H7 (cell line): Measurements from ENCODE around the gene ADARB1. TPM values are rescaled to one million over a fixed set of nuclear protein-coding genes. Genes with fewer than 3 reads are reported as not detected.

Experiments
- DNase-seq: peaks from one replicate; pipeline ENCODE4 v3.0.0; 2012
- H3K27me3 ChIP-seq: 2 replicates; pipeline ENCODE4 v1.6.0; 2011; ENCODE audit warnings: mild to moderate bottlenecking, low read length; ENCODE audit not compliant: control insufficient read depth, insufficient read depth
- H3K36me3 ChIP-seq: replicated peaks from 2 replicates; pipeline ENCODE4 v1.5.1; 2011; ENCODE audit warnings: low read length; ENCODE audit not compliant: control insufficient read depth, insufficient read depth
- H3K4me3 ChIP-seq: 2 replicates; pipeline ENCODE4 v1.5.1; 2011; ENCODE audit warnings: low read depth, mild to moderate bottlenecking, control low read depth, low read length, moderate library complexity; ENCODE audit not compliant: insufficient read depth
- total RNA-seq: library from RNA; depleted of rRNA; stranded (reverse); fragments of >200 nt; shearing (Covaris generic); gene quantifications from 2 replicates; pipeline ENCODE4 v1.2.3, GENCODE V29; 2014

Gene ADARB1
- total RNA-seq, 1 experiment from 2014 or later = 5.5 TPM

- H3K4me3 ChIP-seq = no peak overlapping the region
- no peaks in the 10 kb centered on the region; the same call in 1 of the 2 replicates for H3K36me3 ChIP-seq
- DNase-seq = peak; percentile 15
- no peaks in the 10 kb centered on the region for H3K27me3 ChIP-seq
Measured at GRCh38 chr21:45178971-45179370, 104.6 kb downstream of the ADARB1 start.

GRCh38 chr21:45179568-45180245 is 105.3 kb downstream of the ADARB1 start:
- Histone ChIP-seq H3K4me3 (no peak overlapping the region), H3K36me3 (no peaks in the 10 kb centered on the region; the same call in 1 of the 2 replicates), H3K27me3 (no peaks in the 10 kb centered on the region)
- DNase-seq = peak; percentile 35

DNA sequence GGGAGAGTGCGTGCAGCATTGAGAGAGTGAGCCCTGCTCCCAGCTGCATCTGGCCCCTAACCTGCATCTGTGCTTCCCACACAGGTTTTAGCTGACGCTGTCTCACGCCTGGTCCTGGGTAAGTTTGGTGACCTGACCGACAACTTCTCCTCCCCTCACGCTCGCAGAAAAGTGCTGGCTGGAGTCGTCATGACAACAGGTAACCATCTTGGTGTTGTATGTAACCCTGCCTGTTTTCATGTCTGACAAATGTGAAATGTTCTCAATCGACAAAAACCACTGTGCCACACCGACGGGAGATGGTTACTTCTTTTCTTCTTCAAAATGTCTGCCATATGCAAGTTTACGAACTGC is 105.8 kb downstream of the ADARB1 start:
- Histone ChIP-seq H3K27me3 (no peaks in the 10 kb centered on the region), H3K4me3 (no peak overlapping the region), H3K36me3 (no peaks in the 10 kb centered on the region; the same call in 1 of the 2 replicates)
- DNase-seq = peak; percentile 24

DNA sequence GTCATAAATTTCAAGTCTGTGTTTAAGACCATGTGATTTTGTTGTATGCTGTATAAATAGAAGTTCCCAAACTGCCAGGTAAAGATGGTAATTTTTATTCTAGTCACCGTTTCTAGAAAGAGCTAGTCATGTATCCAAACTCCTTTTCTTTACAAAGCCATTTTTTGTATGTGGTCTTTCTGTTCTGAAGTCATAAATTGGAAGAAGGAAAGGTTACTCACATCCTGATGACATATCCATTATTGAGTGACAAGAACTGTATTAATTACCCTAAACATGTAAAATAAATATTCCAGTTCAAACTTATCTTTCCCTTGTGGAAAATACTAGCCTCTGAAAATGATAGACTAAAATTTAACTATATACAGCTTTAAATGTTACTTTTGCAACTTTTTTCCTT is 108.6 kb downstream of the ADARB1 start:
- Histone ChIP-seq H3K27me3 (no peaks in the 10 kb centered on the region), H3K4me3 (no peak overlapping the region), H3K36me3 (no peaks in the 10 kb centered on the region)
- DNase-seq = no peak

DNA sequence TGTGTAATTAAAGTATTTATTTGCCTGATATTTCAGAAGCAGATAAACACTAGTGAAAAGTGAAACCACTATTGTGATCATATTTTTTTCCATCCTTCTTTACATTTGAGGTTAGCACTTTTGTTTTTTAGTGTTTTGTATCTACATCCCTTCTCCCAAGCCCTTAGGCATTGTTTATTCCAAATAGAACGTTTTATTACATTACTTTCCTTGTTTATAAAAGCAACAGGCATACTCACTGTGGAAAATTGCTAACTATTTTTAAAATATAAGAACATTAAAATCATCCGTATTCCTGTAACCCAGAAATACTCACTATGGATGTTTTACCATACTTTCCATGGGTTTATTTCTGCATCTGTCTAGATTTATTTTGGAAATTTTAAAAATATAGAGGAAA is 109.5 kb downstream of the ADARB1 start:
- DNase-seq = no peak
- Histone ChIP-seq H3K27me3 (no peaks in the 10 kb centered on the region), H3K36me3 (no peaks in the 10 kb centered on the region), H3K4me3 (no peak overlapping the region)

- H3K36me3 ChIP-seq = no peaks in the 10 kb centered on the region
- DNase-seq = peak; percentile 1
- H3K27me3 ChIP-seq = no peaks in the 10 kb centered on the region
- H3K4me3 ChIP-seq = no peak overlapping the region
Measured at GRCh38 chr21:45184869-45185268, 110.5 kb downstream of the ADARB1 start.

GRCh38 chr21:45186709-45187108 is 112.3 kb downstream of the ADARB1 start:
- no peak for DNase-seq
- H3K27me3 ChIP-seq = no peaks in the 10 kb centered on the region
- no peaks in the 10 kb centered on the region for H3K36me3 ChIP-seq
- no peak overlapping the region for H3K4me3 ChIP-seq

DNA sequence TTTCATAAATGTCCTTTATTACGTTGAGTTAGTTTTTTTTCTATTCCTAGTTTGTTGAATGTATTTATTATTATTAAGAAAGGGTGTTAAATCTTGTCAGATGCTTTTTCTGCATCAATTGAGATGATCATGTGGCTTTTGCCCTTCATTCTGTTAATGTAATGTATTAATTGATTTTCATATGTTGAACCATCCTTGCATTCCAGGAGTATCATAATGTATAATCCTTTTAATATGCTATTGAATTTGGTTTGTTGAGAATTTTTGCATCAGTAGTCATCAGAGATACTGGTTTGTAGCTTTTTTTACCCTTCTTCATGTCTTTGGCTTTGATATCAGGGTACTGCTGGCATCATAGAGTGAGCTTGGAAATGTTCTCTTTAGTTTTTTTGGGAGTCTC is 113.3 kb downstream of the ADARB1 start:
- H3K36me3 ChIP-seq = no peaks in the 10 kb centered on the region
- H3K27me3 ChIP-seq = no peaks in the 10 kb centered on the region
- DNase-seq = no peak
- H3K4me3 ChIP-seq = no peak overlapping the region

GRCh38 chr21:45190013-45190412 is 115.6 kb downstream of the ADARB1 start:
- DNase-seq = no peak
- no peaks in the 10 kb centered on the region for H3K36me3 ChIP-seq
- no peak overlapping the region for H3K4me3 ChIP-seq
- no peaks in the 10 kb centered on the region for H3K27me3 ChIP-seq

DNA sequence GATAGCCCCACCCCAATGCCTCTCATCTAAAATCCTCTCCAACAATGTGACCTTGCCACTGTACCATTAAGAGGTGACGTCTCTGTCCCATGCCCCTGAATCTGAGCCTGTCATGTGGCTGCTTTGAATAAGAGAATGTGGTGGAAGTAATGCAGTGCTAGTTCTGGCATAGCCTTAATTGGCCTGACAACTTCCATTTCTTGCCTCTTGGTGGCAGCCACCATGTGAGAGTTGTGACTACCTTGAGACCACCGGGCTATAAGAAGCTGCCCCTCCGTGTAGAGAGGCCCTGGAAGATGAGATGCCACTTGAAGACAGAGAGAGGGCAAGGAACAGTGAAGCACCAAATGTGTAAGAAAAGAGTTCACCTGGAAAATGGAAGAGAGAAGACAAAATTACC is 118.0 kb downstream of the ADARB1 start:
- DNase-seq = peak; percentile 54
- Histone ChIP-seq H3K27me3 (no peaks in the 10 kb centered on the region), H3K4me3 (no peak overlapping the region)

DNA sequence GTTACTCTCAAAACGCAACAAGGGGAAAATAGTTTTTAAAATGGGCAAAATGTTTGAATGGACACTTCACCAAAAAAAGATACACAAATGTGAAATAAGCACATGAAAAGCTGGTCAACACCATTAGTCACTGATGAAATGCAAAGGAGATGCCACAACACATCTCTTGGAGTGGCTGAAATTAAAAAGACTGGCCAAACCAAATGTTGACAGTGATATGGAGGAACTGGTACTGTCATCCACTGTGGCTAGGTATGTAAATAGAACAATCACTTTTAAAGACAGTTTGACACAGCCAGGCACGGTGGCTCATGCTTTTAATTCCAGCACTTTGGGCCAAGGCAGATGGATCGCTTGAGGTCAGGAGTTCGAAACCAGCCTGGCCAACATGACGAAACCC is 122.2 kb downstream of the ADARB1 start:
- Histone ChIP-seq H3K36me3 (no peaks in the 10 kb centered on the region), H3K27me3 (no peaks in the 10 kb centered on the region), H3K4me3 (no peak overlapping the region)
- DNase-seq = no peak

More for the DNA sequence above, 118.0 kb downstream of the ADARB1 start:
- no peaks in the 10 kb centered on the region for H3K36me3 ChIP-seq

- Histone ChIP-seq H3K27me3 (no peaks in the 10 kb centered on the region), H3K4me3 (no peak overlapping the region), H3K36me3 (no peaks in the 10 kb centered on the region)
Measured at GRCh38 chr21:45199201-45199600, 124.8 kb downstream of the ADARB1 start.

DNA sequence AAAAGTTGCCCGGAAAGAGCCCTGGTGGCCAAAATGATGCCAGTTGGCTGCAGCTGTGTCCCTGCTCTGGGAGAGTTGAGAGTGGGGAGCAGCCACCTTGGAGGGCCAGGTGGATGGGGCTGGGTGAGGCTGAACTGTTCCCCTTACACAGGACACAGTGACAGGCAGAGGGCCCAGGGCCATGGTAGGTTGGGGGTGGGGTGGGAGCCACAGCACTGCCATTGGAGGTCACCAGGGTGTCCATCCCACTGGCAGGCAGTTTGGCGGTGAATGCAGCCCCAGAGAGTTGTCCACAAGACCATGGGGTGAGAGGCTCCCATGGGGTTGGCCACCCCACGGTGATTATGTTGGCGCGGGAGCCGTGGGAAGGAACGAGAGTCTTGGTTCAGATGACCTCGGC is 125.7 kb downstream of the ADARB1 start:
- no peaks in the 10 kb centered on the region; the same call in 1 of the 2 replicates for H3K36me3 ChIP-seq
- H3K27me3 ChIP-seq = no peaks in the 10 kb centered on the region
- DNase-seq = no peak
- no peak overlapping the region for H3K4me3 ChIP-seq

More at GRCh38 chr21:45199201-45199600, 124.8 kb downstream of the ADARB1 start:
- no peak for DNase-seq

DNA sequence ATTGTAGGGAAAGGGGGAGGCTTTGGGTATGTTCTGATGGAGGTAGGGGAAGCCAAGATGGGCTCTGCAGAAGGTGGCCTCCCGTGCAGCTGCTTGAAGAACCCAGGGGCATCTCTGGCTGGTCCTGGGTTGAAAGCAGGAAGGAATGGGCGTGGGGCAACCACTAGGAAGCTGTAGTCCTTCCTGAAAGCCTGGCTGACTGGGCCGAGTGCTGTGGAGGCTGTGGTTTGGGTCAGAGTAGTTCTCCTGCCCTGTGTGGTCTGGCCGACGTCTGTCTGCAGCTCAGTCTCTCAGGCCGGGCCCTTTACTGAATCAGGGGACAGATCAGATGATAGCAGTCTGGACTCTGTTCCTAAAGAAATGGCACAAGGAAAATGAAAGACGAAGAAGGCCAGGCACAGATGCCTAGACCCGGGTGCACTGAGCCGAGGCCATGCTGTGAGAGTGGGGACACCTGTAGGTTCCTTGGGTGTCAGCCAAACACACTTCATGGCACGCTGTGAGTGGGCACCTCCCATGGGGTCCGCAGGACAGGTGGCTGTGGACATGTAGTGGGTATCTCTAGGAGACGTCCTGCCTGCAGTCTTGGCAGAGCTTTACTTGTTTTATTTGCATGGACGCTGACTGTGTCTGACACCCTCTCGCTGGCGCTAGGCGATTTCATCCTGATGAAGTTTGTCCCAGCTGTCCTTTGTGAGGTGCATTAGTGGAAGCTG is 126.4 kb downstream of the ADARB1 start:
- Histone ChIP-seq H3K27me3 (no peaks in the 10 kb centered on the region), H3K4me3 (no peak overlapping the region), H3K36me3 (no peaks in the 10 kb centered on the region; the same call in 1 of the 2 replicates)
- peak; percentile 19 for DNase-seq

DNA sequence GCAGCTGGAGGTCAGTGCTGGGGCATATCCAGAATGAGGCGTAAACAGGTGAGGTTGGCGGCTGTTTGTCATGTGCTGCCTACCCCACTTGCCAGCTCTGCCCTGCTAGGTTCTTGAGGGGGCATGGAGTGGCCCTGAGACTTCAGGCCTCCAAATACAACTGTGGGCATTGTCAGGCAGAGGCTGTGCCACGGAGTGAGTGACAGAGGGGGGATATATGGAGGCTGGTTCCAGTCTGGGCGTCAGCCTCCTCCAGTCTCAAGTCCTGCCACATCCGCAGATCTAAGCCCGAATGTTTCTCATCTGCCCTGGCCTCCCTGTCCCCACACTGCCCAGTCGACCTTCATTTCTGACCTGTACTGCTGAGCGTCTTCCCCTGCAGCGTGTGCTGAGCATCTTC is 128.0 kb downstream of the ADARB1 start:
- no peak for DNase-seq
- Histone ChIP-seq H3K36me3 (no peaks in the 10 kb centered on the region; the same call in 1 of the 2 replicates), H3K27me3 (no peaks in the 10 kb centered on the region), H3K4me3 (no peak overlapping the region)
